DMS153 treated with DMSO at 0.1 percent for 48 hours (cell line): ENCODE data around the gene DHFR2.

Experiments used
- DNase-seq: peaks from one replicate; lab custom pipeline; 2025; ENCODE audit not compliant: unreplicated experiment; lab: John Stamatoyannopoulos, UW

The DHFR2 gene

GRCh38 chr3:94008253-94008652 lies 54.5 kb downstream of the DHFR2 start:
- no peak for DNase-seq
